NCI-H748 (cell line): ENCODE results near the gene HEATR5A.
"Not testable (repeated sequence)": the region's sequence is repeated elsewhere in the genome, so short reads cannot be mapped to it uniquely, and the experiment has no call there.

ENCODE experiments used
- DNase-seq: peaks from one replicate; lab custom pipeline; 2025; ENCODE audit not compliant: unreplicated experiment; lab: John Stamatoyannopoulos, UW

The HEATR5A gene

GRCh38 chr14:31391473-31391872 lies 28.9 kb downstream of the HEATR5A start:
- no peak for DNase-seq

- DNase-seq: no peak
These were observed 30.4 kb downstream of the HEATR5A start for GRCh38 chr14:31389946-31390345.

- DNase-seq: no peak
These were observed 31.5 kb downstream of the HEATR5A start for GRCh38 chr14:31388687-31389413.

- DNase-seq: no peak
These were observed 33.3 kb downstream of the HEATR5A start for GRCh38 chr14:31387091-31387490.

- no peak for DNase-seq
These were observed 34.1 kb downstream of the HEATR5A start for GRCh38 chr14:31386271-31386670.

DNA sequence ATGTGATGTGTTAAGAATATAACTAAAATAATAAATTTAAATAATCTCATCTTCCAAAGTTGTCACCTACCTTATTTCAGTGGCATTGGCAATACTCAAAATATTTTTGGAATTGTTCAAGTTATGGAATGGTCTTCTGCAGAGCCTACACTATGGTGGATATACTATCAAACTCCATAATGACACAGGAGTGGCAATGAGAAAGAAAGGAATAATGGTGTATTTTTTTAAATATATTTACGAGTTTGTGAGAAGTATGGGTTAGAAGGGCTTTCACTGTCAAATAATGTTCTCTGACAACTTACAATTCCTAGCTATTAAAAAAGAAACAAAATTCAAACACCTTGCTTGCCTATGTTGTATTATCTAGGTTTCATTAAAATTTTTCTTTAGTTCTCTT lies 38.1 kb downstream of the HEATR5A start:
- DNase-seq: no peak

GRCh38 chr14:31380106-31380505 lies 40.2 kb downstream of the HEATR5A start:
- DNase-seq: no peak

DNA sequence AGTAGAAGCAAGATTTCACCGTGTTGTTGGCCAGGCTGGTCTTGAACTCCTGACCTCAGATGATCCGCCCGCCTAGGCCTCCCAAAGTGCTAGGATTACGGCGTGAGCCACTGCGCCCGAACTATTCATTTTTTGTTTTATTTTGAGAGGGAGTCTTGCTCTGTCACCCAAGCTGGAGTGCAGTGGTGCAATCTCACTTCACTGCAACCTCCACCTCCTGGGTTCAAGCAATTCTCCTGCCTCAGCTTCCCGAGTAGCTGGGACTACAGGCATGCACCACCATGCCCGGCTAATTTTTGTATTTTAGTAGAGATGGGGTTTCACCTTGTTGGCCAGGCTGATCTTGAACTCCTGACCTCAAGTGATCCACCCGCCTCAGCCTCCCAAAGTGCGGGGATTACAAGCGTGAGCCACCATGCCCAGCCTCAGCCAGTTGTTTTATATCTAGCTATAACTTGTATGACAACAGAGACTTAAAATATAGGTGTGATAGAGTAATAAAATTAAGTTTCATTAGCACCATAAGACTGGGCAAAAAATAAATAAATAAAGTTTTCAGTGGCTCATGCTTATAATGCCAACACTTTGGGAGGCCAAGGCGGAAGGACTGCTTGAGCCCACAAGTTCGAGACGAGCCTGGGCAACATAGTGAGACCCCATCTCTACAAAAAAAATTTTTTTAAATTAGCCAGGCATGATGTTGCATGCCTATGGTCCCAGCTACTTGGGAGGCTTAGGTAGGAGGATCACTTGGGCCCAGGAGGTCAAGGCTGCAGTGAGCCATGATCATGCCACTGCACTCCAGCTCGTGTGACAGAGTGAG lies 41.0 kb downstream of the HEATR5A start:
- not testable (repeated sequence) for DNase-seq

GRCh38 chr14:31377433-31377832 lies 42.9 kb downstream of the HEATR5A start:
- DNase-seq: no peak

GRCh38 chr14:31371646-31372045 lies 48.7 kb downstream of the HEATR5A start:
- no peak for DNase-seq

DNA sequence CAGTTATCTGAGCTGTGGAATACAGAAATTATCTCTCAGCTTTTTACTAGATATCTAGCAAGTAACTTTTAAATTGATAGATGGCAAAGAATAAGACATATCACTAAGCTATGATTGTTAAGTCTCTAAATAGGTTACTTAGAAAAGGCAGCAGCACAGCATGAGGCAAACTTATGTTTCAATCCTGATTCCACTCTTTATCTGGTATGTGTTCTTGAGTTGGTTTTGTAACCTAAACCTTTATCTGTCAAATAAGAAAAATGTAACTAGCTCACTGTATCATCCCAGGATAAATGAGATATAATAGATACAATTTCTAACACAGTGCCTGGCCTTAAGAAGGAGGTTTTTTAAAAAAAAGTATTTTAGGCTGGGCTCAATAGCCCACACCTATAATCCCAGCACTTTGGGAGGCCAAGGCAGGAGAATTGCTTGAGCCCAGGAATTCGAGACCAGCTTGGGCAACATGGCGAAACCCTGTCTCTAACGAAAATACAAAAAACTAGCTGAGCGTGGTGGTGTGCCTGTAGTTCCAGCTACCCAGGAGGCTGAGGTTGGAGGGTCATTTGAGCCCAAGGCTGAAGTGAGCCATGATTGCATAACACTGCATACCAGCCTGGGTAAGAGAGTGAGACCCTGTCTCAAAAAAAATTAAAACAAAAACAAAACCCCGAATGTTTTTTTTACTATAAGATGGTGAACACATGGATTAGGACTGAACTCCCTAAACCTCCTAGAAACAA lies 56.8 kb downstream of the HEATR5A start:
- no peak for DNase-seq

- no peak for DNase-seq
These were observed 57.6 kb downstream of the HEATR5A start for GRCh38 chr14:31362746-31363145.

DNA sequence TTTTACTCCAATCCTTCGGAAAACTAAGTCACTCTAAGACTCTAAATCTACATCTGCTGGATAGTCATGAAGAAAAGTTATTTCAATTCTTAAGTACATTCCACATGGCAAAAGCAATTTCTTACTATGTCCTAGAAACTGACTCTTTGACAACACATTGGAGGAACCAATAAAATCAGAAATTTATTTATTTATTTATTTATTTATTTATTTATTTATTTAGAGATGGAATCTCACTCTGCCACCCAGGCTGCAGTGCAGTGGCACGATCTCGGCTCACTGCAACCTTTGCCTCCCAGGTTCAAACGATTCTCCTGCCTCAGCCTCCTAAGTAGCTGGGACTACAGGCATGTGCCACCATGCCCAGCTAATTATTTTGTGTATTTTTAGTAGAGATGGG lies 58.6 kb downstream of the HEATR5A start:
- not testable (repeated sequence) for DNase-seq

DNA sequence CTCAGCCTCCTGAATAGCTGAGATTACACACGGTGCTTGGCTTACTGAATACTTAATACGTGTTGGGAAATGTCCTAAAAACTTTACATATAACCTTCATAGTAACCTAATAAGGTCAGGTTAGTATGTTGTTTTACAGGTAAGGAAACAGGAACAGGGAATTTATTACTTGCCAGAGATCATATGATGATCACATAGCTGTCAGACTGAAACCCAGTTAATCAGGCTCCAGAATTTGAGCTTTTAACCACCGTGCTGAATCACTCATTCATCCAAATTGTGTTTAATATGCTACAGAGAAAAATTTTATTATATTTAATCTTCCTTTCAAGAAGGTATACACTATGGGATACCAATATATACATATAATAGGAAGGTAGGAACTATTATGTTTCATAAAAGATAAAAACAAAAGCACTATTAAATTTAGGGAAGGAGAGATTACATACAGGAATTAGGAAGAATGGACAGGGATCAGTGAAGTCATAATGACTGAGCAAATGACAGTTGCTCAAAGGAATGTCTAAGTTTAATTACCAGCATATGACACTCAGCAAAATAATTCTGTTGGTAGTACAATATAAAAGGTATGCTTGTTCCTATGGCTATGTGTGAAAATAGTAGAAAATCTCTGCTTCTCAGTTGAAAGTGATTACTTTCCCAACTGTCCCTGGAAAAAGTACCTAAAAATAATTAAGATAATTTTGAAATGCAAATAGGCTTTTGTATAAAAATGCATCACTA lies 59.3 kb downstream of the HEATR5A start:
- DNase-seq: no peak

DNA sequence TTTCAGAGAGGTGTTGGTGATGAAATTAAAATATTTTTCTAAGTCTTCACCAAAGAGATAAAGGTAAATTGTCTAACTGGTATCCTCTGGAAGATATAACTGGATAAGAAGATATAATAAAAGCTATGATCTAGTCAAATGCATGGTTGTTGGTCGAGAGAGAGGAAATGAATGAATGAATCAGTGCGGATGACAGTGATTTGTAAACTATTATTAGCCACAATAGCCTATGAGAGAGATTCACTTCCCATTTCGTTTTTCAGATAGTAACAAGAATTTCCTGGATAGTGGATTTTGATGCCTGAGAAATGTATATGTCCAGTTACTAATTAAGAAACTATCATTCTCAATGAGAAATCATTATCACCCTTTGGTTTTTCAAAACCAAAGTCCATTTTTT lies 63.1 kb downstream of the HEATR5A start:
- no peak for DNase-seq

- DNase-seq: no peak
These were observed 74.3 kb downstream of the HEATR5A start for GRCh38 chr14:31346097-31346496.

DNA sequence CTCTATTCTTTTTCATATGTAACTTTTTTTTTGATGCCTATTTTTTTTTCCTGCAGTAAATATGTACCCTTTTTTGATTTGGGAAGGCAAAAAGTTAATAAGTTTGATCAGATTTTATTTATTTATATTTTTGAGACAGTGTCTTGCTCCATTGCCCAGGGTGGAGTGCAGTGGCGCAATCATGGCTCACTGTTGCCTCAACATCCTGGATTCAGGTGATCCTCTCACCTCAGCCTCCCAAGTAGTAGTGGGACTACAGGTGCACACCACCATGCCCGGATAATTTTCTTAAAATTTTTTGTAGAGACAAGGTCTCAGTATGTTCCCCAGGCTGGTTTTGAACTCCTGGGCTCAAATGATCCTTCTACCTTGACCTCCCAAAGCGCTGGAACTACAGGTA lies 79.1 kb downstream of the HEATR5A start:
- no peak for DNase-seq

GRCh38 chr14:31340297-31341063 lies 79.9 kb downstream of the HEATR5A start:
- no peak for DNase-seq

DNA sequence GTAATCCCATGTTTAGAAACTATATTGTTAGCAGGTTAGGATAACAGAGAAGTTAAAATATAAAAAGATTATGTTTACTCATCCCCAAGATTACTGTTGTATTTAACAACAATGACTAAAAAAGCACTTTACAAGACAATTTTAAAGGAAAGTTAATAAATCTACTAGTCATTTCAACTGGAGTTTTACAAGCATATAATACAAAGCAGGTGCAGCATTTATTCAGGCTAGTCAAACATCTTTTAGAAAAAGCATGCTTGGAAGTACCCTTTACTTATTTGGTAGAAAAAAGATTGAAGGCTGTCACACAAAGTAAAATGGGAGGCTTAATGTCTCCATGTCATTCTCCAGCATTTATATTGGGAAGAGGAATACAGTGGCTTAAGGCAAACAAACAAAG lies 80.6 kb downstream of the HEATR5A start:
- DNase-seq: no peak

GRCh38 chr14:31337331-31337730 lies 83.0 kb downstream of the HEATR5A start:
- DNase-seq: no peak
